ENCODE results near the gene EPHB3. TPM values are rescaled to one million over a fixed set of nuclear protein-coding genes. Genes with fewer than 3 reads are reported as not detected.

EPHB3 gene
- total and polyA plus RNA-seq, 12 donors, result 0.29 to 3.7 (median 1.2) TPM

DNA sequence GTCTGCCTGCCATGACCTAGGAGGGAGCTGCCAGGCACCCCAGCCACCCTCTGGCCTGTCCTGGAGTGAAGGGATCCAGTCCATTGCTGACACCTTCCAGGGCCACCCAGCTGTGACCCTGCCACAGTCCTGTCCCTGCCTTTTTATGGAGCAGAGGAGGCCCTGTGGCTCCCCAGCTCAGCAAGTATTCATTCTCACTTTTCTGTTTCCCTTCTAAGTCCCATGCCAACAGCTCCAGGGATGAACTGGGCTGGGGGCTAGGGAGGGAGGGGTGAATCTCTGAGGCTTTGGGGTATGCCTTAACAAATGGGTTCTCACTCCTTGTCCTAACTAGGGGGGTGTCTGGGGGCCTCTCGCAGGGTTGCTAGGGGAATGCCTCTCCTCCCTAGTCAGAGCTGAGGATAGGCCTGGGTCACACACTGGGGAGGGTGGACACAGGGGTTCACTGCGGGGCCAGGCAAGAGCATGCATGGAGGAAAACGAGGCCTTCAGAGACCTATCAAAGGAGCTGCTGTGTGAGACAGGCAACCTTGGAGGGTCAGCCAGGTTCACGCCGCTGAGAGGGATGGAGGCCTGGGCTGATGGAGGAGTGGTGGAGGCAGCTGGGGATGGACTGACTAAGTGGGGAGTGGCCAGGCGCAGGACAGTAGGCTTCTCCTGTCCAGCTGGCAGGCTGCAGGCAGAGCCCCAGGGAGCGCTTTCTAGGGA is 31.8 kb downstream of the EPHB3 start:
- no peaks in the 10 kb centered on the region for H3K36me3 ChIP-seq (replicated peaks in 1 of 2)
- no peaks in the 10 kb centered on the region for H3K9me3 ChIP-seq (replicated peaks in 1 of 3)
- intact Hi-C loops (cut with DNase I), result no loop called here
- 67 to 79% (median 71%) methylated on average over 3 to 7 of the region's 7 CpGs for WGBS, 4 donors
- no peak overlapping the region for H3K4me3 ChIP-seq
- peak overlapping the region in 2 of 5 donors; percentile 26 to 65 for H3K27ac ChIP-seq
- H3K27me3 ChIP-seq, result no peaks in the 10 kb centered on the region
- TF ChIP-seq POLR2A (IDR thresholded peaks at IDR 0.05), result no peak
- TF ChIP-seq, protein P1, sequence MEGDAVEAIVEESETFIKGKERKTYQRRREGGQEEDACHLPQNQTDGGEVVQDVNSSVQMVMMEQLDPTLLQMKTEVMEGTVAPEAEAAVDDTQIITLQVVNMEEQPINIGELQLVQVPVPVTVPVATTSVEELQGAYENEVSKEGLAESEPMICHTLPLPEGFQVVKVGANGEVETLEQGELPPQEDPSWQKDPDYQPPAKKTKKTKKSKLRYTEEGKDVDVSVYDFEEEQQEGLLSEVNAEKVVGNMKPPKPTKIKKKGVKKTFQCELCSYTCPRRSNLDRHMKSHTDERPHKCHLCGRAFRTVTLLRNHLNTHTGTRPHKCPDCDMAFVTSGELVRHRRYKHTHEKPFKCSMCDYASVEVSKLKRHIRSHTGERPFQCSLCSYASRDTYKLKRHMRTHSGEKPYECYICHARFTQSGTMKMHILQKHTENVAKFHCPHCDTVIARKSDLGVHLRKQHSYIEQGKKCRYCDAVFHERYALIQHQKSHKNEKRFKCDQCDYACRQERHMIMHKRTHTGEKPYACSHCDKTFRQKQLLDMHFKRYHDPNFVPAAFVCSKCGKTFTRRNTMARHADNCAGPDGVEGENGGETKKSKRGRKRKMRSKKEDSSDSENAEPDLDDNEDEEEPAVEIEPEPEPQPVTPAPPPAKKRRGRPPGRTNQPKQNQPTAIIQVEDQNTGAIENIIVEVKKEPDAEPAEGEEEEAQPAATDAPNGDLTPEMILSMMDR (IDR thresholded peaks at IDR 0.05), result no peak
- DNase-seq, result no peak
- H3K4me1 ChIP-seq (replicated peaks in 1 of 2), result peaks cover 15 to 21% of the 10 kb centered on the region in 2 donors

DNA sequence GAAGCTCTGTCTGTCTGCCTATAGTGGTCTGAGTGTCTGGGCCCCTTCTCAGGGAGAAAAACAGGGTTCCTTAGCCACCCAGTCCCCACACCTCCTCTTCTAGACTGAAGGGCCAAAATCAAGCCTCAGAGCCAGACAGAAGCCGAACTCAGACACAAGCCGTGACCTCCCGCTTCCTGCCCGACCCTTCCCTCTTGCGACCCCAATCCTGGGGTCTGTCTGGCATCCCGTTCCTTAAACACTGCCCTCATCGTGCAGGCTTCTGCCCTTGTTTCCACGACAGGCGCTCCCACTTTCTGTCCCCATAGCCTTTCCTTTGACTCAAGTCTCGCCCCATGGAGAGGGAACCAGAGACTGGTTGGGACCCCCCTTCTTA is 32.3 kb downstream of the EPHB3 start:
- DNase-seq, result no peak
- Histone ChIP-seq H3K4me3 (no peak overlapping the region), H3K4me1 (replicated peaks in 1 of 2) (peaks cover 15 to 21% of the 10 kb centered on the region in 2 donors), H3K9me3 (replicated peaks in 1 of 3) (no peaks in the 10 kb centered on the region), H3K27me3 (no peaks in the 10 kb centered on the region), H3K36me3 (replicated peaks in 1 of 2) (no peaks in the 10 kb centered on the region), H3K27ac (no peak overlapping the region)
- intact Hi-C loops (cut with DNase I), result no loop called here
- 82 to 92% (median 87%) methylated on average over 10 of the region's 10 CpGs for WGBS, 4 donors
- TF ChIP-seq, protein P1 (IDR thresholded peaks at IDR 0.05), result no peak
- TF ChIP-seq POLR2A (IDR thresholded peaks at IDR 0.05), result no peak

DNA sequence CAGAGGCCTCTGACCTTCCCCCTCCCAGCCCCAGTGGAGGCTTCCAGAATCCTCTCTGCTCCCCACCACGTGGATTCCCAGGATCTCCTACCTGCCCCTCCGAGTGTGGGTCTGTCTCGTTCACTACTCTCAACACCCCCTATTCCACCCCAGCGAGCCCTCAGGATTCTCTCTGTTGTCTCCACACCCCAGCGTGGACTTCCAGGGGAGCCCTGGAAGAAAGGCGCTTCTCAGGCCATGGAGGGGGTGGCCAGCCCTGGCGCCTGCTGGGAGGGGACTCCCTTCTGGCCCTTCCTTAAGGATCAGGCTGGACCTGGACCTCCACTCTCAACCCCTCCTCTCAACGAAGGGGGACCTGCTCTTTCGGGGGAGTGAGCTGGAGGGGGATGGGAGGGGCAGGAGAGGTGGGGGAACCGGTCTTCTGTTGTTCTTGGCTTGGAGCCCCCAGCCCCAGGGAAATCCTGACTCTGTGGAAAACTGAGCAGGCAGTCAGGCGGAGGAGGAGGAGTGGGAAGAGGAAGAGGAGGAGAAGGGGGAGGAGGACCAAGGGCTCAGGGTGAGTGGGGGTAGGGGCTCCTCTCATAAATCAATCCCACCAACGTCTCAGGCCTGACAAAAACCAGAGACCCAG is 32.9 kb downstream of the EPHB3 start:
- intact Hi-C loops (cut with DNase I), result no loop called here
- H3K36me3 ChIP-seq (replicated peaks in 1 of 2), result no peaks in the 10 kb centered on the region
- no peak for DNase-seq
- H3K9me3 ChIP-seq (replicated peaks in 1 of 3), result no peaks in the 10 kb centered on the region
- H3K4me1 ChIP-seq (replicated peaks in 1 of 2), result peaks cover 15 to 21% of the 10 kb centered on the region in 2 donors
- TF ChIP-seq, protein P1 (IDR thresholded peaks at IDR 0.05), result no peak
- no peak for TF ChIP-seq POLR2A (IDR thresholded peaks at IDR 0.05)
- 74 to 81% (median 78%) methylated on average over 11 to 12 of the region's 12 CpGs for WGBS, 4 donors
- H3K27ac ChIP-seq, result no peak overlapping the region
- H3K27me3 ChIP-seq, result no peaks in the 10 kb centered on the region
- no peak overlapping the region for H3K4me3 ChIP-seq

DNA sequence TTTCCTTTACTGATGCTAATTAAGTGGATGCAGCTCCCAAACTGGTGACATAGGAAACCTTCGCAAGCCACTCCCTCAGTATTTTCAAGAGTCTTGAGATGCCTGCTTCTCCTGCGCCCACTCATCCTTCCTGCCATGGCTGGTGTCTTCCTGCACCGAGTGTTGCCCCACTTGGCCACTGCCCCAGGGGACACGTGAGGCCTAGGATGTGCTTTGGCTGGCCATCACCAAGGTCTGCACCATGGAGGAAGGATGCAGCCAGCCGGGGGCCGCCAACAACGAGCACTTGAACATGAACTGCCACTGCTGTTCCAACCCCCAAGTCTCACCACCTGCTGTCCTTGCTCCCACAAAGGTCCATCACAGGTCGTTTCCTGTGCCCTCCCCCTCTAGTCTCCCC is 34.1 kb downstream of the EPHB3 start:
- WGBS, 4 donors, result 76 to 100% (median 82%) methylated on average over 3 to 8 of the region's 8 CpGs
- TF ChIP-seq POLR2A (IDR thresholded peaks at IDR 0.05), result no peak
- H3K4me1 ChIP-seq (replicated peaks in 1 of 2), result peaks cover 14 to 15% of the 10 kb centered on the region in 2 donors
- no peak for DNase-seq
- intact Hi-C loops (cut with DNase I), result no loop called here
- H3K4me3 ChIP-seq, result no peak overlapping the region
- no peaks in the 10 kb centered on the region for H3K27me3 ChIP-seq
- H3K9me3 ChIP-seq (replicated peaks in 1 of 3), result no peaks in the 10 kb centered on the region
- no peaks in the 10 kb centered on the region for H3K36me3 ChIP-seq (replicated peaks in 1 of 2)
- H3K27ac ChIP-seq, result no peak overlapping the region
